ENCODE results near the gene CHURC1. TPM values are rescaled to one million over a fixed set of nuclear protein-coding genes. Genes with fewer than 3 reads are reported as not detected.

The CHURC1 gene
- polyA plus RNA-seq, 1 of the 3 experiments (the other 2 are of a cell fraction) = 66.8 TPM

Small RNAs within 50 kb of the gene (small RNA-seq; reads per million reads assigned to genes)
- 0 reads per million in 7 experiments for gene RPPH1-2P

Other genes starting within 250 kb of the CHURC1 start
- gene PLEKHG3, start 210.0 kb upstream of the CHURC1 start, polyA plus RNA-seq (2012; rRNA removed) = 4.9 and 5.1 TPM in 2 replicates
- gene SPTB, start 34.5 kb upstream of the CHURC1 start, polyA plus RNA-seq (2012; rRNA removed) = 0.15 and 0.24 TPM in 2 replicates
- not detected in 2 replicates for gene GPX2, start 28.3 kb downstream of the CHURC1 start, polyA plus RNA-seq (2012; rRNA removed)
- 14.2 and 14.8 TPM in 2 replicates for gene RAB15, start 57.9 kb downstream of the CHURC1 start, polyA plus RNA-seq (2012; rRNA removed)
- gene FNTB, start 72.4 kb downstream of the CHURC1 start, polyA plus RNA-seq (2012; rRNA removed) = 18.4 and 19.8 TPM in 2 replicates
- gene MAX, start 188.1 kb downstream of the CHURC1 start, polyA plus RNA-seq (2012; rRNA removed) = 96.2 and 103 TPM in 2 replicates

Data from SK-N-SH (cell line).